ENCODE data around the gene SLC7A1. TPM values are rescaled to one million over a fixed set of nuclear protein-coding genes. Genes with fewer than 3 reads are reported as not detected.

The SLC7A1 gene
- total RNA-seq, 2 experiments from 2014 or later = 62.8 to 68.2 TPM

- Mint-ChIP-seq H3K4me1 (peaks cover 11% of the 10 kb centered on the region), H3K27ac (no peak overlapping the region), H3K27me3 (no peaks in the 10 kb centered on the region), H3K4me3 (no peak overlapping the region), H3K9me3 (no peaks in the 10 kb centered on the region), H3K36me3 (peaks cover 3% of the 10 kb centered on the region)
- no peak for ATAC-seq (ENCODE audit: low read depth)
- POLR2A ChIA-PET = no interaction called here
- no peak for DNase-seq
Measured at GRCh38 chr13:29563941-29564340, 31.5 kb downstream of the SLC7A1 start.

- POLR2A ChIA-PET = no interaction called here
- Mint-ChIP-seq H3K4me3 (no peak overlapping the region), H3K9me3 (no peaks in the 10 kb centered on the region), H3K27ac (no peak overlapping the region), H3K4me1 (peaks cover 11% of the 10 kb centered on the region), H3K36me3 (peaks cover 3% of the 10 kb centered on the region), H3K27me3 (no peaks in the 10 kb centered on the region)
- DNase-seq = no peak
- ATAC-seq (ENCODE audit: low read depth) = no peak
Measured at GRCh38 chr13:29562786-29563438, 32.6 kb downstream of the SLC7A1 start.

GRCh38 chr13:29561918-29562317, 33.6 kb downstream of the SLC7A1 start:
- H3K4me1 Mint-ChIP-seq = peaks cover 11% of the 10 kb centered on the region
- POLR2A ChIA-PET = no interaction called here
- no peaks in the 10 kb centered on the region for H3K27me3 Mint-ChIP-seq
- H3K9me3 Mint-ChIP-seq = no peaks in the 10 kb centered on the region
- peaks cover 4% of the 10 kb centered on the region for H3K36me3 Mint-ChIP-seq
- no peak for DNase-seq
- H3K4me3 Mint-ChIP-seq = no peak overlapping the region
- H3K27ac Mint-ChIP-seq = no peak overlapping the region
- ATAC-seq (ENCODE audit: low read depth) = no peak

- ATAC-seq (ENCODE audit: low read depth) (no peak), DNase-seq (no peak)
- Mint-ChIP-seq H3K4me3 (no peak overlapping the region), H3K27ac (no peak overlapping the region), H3K4me1 (peaks cover 2% of the 10 kb centered on the region), H3K9me3 (no peaks in the 10 kb centered on the region), H3K27me3 (no peaks in the 10 kb centered on the region), H3K36me3 (peaks cover 3% of the 10 kb centered on the region)
- POLR2A ChIA-PET = no interaction called here
Measured at GRCh38 chr13:29556742-29557141, 38.7 kb downstream of the SLC7A1 start.

GRCh38 chr13:29551214-29551613, 44.3 kb downstream of the SLC7A1 start:
- Mint-ChIP-seq H3K36me3 (peaks cover 14% of the 10 kb centered on the region), H3K27ac (peak overlapping the region; percentile 60), H3K27me3 (no peaks in the 10 kb centered on the region), H3K4me1 (peaks cover 2% of the 10 kb centered on the region), H3K4me3 (no peak overlapping the region), H3K9me3 (no peaks in the 10 kb centered on the region)
- ATAC-seq (ENCODE audit: low read depth) (no peak), DNase-seq (no peak)
- POLR2A ChIA-PET = no interaction called here

GRCh38 chr13:29550430-29550988, 45.0 kb downstream of the SLC7A1 start:
- H3K27ac Mint-ChIP-seq = no peak overlapping the region
- POLR2A ChIA-PET = no interaction called here
- H3K27me3 Mint-ChIP-seq = no peaks in the 10 kb centered on the region
- H3K4me3 Mint-ChIP-seq = no peak overlapping the region
- H3K9me3 Mint-ChIP-seq = no peaks in the 10 kb centered on the region
- H3K36me3 Mint-ChIP-seq = peaks cover 14% of the 10 kb centered on the region
- DNase-seq (no peak), ATAC-seq (ENCODE audit: low read depth) (no peak)
- H3K4me1 Mint-ChIP-seq = peaks cover 2% of the 10 kb centered on the region

DNA sequence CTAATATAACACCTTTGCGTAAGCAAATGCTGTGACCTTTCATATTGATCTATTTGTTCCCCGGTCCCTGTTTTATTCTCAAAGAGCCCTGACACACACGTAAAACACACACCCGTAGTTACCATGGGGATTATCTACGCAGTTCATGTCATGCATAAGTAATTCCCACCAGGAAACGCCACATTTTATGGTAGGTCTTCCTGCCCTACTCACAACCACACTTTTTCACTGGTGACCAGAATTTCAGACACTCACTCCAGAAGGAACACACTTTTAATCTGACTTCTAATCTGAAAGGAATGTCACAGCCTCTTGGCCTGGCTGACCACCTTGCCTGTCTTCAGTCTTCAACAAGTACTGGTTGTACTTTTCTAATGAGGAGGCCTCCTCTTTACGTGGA, 46.8 kb downstream of the SLC7A1 start:
- ATAC-seq (ENCODE audit: low read depth) = no peak
- Mint-ChIP-seq H3K4me1 (peaks cover 4% of the 10 kb centered on the region), H3K27ac (no peak overlapping the region), H3K27me3 (no peaks in the 10 kb centered on the region), H3K36me3 (peaks cover 14% of the 10 kb centered on the region), H3K4me3 (no peak overlapping the region), H3K9me3 (no peaks in the 10 kb centered on the region)
- POLR2A ChIA-PET = no interaction called here
- DNase-seq = no peak

DNA sequence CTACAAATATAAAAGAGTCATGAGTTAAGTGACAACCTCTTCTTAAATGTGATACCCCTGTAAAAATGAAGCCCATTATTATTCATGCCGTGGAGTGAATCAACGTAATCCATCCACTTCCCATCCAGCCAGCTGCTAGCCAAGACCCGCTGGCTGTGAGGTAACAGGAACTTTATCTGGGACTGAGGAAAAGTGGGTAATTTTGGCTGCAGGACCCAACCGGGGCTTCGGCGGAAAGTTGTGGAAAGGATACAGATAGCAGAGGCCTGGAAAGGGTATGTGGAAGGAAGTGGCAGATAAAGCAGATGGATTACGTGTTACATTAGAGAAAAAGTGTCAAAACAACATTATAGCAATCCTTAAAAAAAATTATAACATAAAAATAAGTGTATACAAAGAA, 48.3 kb downstream of the SLC7A1 start:
- POLR2A ChIA-PET = no interaction called here
- ATAC-seq (ENCODE audit: low read depth) = no peak
- Mint-ChIP-seq H3K36me3 (peaks cover 15% of the 10 kb centered on the region), H3K9me3 (no peaks in the 10 kb centered on the region), H3K27me3 (no peaks in the 10 kb centered on the region), H3K4me3 (no peak overlapping the region), H3K4me1 (peaks cover 9% of the 10 kb centered on the region), H3K27ac (no peak overlapping the region)
- DNase-seq = no peak

DNA sequence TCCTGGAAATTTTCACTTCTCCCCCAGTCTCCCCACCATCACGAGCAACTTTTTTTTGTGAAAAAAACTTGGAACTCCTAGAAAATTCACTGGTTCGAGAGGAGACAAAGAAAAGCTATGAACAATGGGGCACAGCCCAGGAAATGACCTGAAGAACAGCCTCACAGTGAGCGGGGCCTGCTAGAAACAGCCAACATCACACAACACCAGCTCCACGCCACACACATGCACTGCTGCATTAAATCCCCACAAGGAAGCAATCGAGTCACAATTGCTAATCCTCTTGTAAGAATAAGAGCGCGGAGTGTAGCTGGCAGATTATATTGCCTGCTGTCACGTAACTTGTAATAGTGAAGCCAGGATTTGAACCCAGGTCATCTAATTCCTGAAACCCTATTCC, 48.8 kb downstream of the SLC7A1 start:
- Mint-ChIP-seq H3K27ac (no peak overlapping the region), H3K36me3 (peaks cover 15% of the 10 kb centered on the region), H3K9me3 (no peaks in the 10 kb centered on the region), H3K4me1 (peaks cover 9% of the 10 kb centered on the region), H3K4me3 (no peak overlapping the region), H3K27me3 (no peaks in the 10 kb centered on the region)
- ATAC-seq (ENCODE audit: low read depth) (no peak), DNase-seq (no peak)
- POLR2A ChIA-PET = no interaction called here

GRCh38 chr13:29545988-29546387, 49.5 kb downstream of the SLC7A1 start:
- Mint-ChIP-seq H3K9me3 (no peaks in the 10 kb centered on the region), H3K27me3 (no peaks in the 10 kb centered on the region), H3K4me3 (no peak overlapping the region), H3K27ac (no peak overlapping the region), H3K4me1 (peaks cover 15% of the 10 kb centered on the region), H3K36me3 (peaks cover 14% of the 10 kb centered on the region)
- POLR2A ChIA-PET = no interaction called here
- no peak for ATAC-seq (ENCODE audit: low read depth)
- no peak for DNase-seq

GRCh38 chr13:29543230-29544215, 52.0 kb downstream of the SLC7A1 start:
- H3K9me3 Mint-ChIP-seq = no peaks in the 10 kb centered on the region
- no peak for DNase-seq
- peak; percentile 45 for ATAC-seq (ENCODE audit: low read depth)
- no peaks in the 10 kb centered on the region for H3K27me3 Mint-ChIP-seq
- POLR2A ChIA-PET = interaction anchor here (0.7 kb wide), 1 partner anchor 1917 kb away, joined by 3 read pairs; no protein-coding TSS in a partner anchor
- H3K27ac Mint-ChIP-seq = no peak overlapping the region
- peaks cover 23% of the 10 kb centered on the region for H3K4me1 Mint-ChIP-seq
- H3K4me3 Mint-ChIP-seq = no peak overlapping the region
- peaks cover 9% of the 10 kb centered on the region for H3K36me3 Mint-ChIP-seq

GRCh38 chr13:29542381-29542780, 53.1 kb downstream of the SLC7A1 start:
- Mint-ChIP-seq H3K9me3 (no peaks in the 10 kb centered on the region), H3K4me3 (no peak overlapping the region), H3K36me3 (peaks cover 9% of the 10 kb centered on the region), H3K27ac (no peak overlapping the region), H3K4me1 (peaks cover 28% of the 10 kb centered on the region), H3K27me3 (no peaks in the 10 kb centered on the region)
- ATAC-seq (ENCODE audit: low read depth) (no peak), DNase-seq (no peak)
- POLR2A ChIA-PET = interaction anchor here (0.7 kb wide), 1 partner anchor 1916 kb away, joined by 3 read pairs; no protein-coding TSS in a partner anchor

DNA sequence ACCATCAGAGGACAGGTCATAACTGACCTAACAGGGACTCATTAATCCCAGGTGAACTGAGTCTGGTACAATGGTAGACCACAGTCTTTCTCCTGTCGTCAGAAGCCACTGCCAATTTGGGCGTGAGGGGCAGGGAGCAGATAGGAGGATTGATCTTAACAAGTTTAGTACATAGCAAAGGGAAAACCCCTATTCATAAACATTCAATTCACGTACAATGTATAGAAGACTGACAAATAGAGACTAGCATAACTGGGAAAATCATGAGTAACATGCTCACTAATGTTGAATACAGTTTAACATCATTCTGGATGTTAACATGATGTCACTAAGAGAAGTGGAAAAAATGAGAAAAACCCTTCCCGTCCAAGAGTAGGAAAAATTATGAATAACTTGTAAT, 54.1 kb downstream of the SLC7A1 start:
- Mint-ChIP-seq H3K27me3 (no peaks in the 10 kb centered on the region), H3K36me3 (peaks cover 9% of the 10 kb centered on the region), H3K4me1 (peaks cover 31% of the 10 kb centered on the region), H3K27ac (peak overlapping the region; percentile 22), H3K4me3 (no peak overlapping the region), H3K9me3 (no peaks in the 10 kb centered on the region)
- ATAC-seq (ENCODE audit: low read depth) = no peak
- POLR2A ChIA-PET = no interaction called here
- DNase-seq = no peak

Measured in activated naive CD8-positive, alpha-beta T cell treated with anti-CD3 and anti-CD28 coated beads, Interleukin-2, amount 10 ng/mL, durations not matched to agents 7 days and 5 days (primary cell).